OCI-LY7 (cell line): ENCODE results near the gene TRAM2. TPM values are rescaled to one million over a fixed set of nuclear protein-coding genes. Genes with fewer than 3 reads are reported as not detected.

Experiments
- BruUV-seq: library from RNA; stranded (reverse); fragments of 400-500 nt; replicated peaks from 2 replicates; lab custom pipeline; 2021; lab: Mats Ljungman, UMichigan
- CTCF ChIA-PET: fragments of 300-600 bp; sonication (Branson Sonifier 250); formaldehyde crosslinking; loops from one replicate; lab custom pipeline; 2022; ENCODE audit warnings: antibody characterized with exemption; ENCODE audit not compliant: unreplicated experiment; lab: Charles Lee
- POLR2A ChIA-PET: fragments of 300-600 bp; sonication (Branson Sonifier 250); formaldehyde crosslinking; loops from one replicate; lab custom pipeline; 2022; ENCODE audit warnings: antibody characterized with exemption; lab: Charles Lee
- DNase-seq: peaks from one replicate; pipeline ENCODE4 v3.0.0-alpha.2; 2015; ENCODE audit warnings: low spot score
- H2AFZ ChIP-seq: fragments of 200-600 bp; sonication (generic), shearing (Covaris generic); 2 replicates; pipeline ENCODE4 v1.6.1; 2014; ENCODE audit warnings: mild to moderate bottlenecking, antibody characterized with exemption, low read length, moderate library complexity
- H3K27ac ChIP-seq: fragments of 200-600 bp; sonication (generic); 2 replicates; pipeline ENCODE4 v1.5.1; 2014; ENCODE audit warnings: mixed run types, low read depth, mild to moderate bottlenecking, moderate library complexity, low read length, inconsistent platforms; ENCODE audit not compliant: poor library complexity, severe bottlenecking
- H3K36me3 ChIP-seq: fragments of 200-600 bp; sonication (generic); 2 replicates; pipeline ENCODE4 v1.6.1; 2014; ENCODE audit warnings: mild to moderate bottlenecking, antibody characterized with exemption, low read length, moderate library complexity, mixed read lengths; ENCODE audit not compliant: insufficient read depth
- H3K4me1 ChIP-seq: fragments of 200-600 bp; sonication (generic); 2 replicates; pipeline ENCODE4 v1.5.1; 2014; ENCODE audit warnings: mild to moderate bottlenecking, low read length; ENCODE audit not compliant: insufficient read depth, poor library complexity, severe bottlenecking
- H3K4me2 ChIP-seq: fragments of 200-600 bp; sonication (generic); 2 replicates; pipeline ENCODE4 v1.6.1; 2014; ENCODE audit warnings: mild to moderate bottlenecking, low read length
- H3K4me3 ChIP-seq: fragments of 200-600 bp; sonication (generic); 2 replicates; pipeline ENCODE4 v1.5.1; 2014; ENCODE audit warnings: mild to moderate bottlenecking, low read depth, low read length; ENCODE audit not compliant: poor library complexity, severe bottlenecking
- H3K79me2 ChIP-seq: fragments of 200-600 bp; sonication (generic); 2 replicates; pipeline ENCODE4 v1.6.1; 2016; ENCODE audit warnings: low read depth, mild to moderate bottlenecking, low read length, moderate library complexity, mixed read lengths; ENCODE audit not compliant: insufficient read depth
- H3K9me2 ChIP-seq: fragments of 200-600 bp; sonication (generic); 2 replicates; pipeline ENCODE4 v1.6.1; 2016; ENCODE audit warnings: mild to moderate bottlenecking, low read length, mixed read lengths; ENCODE audit not compliant: insufficient read depth
- H3K9me3 ChIP-seq: fragments of 200-600 bp; sonication (generic); 2 replicates; pipeline ENCODE4 v1.6.1; 2014; ENCODE audit warnings: mild to moderate bottlenecking, mixed run types, low read length, mixed read lengths
- H4K20me1 ChIP-seq: fragments of 200-600 bp; sonication (generic); 2 replicates; pipeline ENCODE4 v1.6.1; 2014; ENCODE audit warnings: mild to moderate bottlenecking, antibody characterized with exemption, low read length, moderate library complexity, mixed read lengths; ENCODE audit not compliant: insufficient read depth
- CTCF ChIP-seq: fragments of 200-600 bp; sonication (generic); conservative IDR thresholded peaks from 2 replicates; pipeline ENCODE4 v1.5.1; 2014; ENCODE audit warnings: mild to moderate bottlenecking, antibody characterized with exemption, low read length, moderate library complexity, mixed read lengths
- EZH2phosphoT487 ChIP-seq: fragments of 200-600 bp; sonication (generic); IDR thresholded peaks from 2 replicates; pipeline ENCODE4 v1.6.1; 2018; ENCODE audit warnings: low read depth, borderline replicate concordance, mild to moderate bottlenecking, mixed run types, antibody characterized with exemption, low read length, moderate library complexity, mixed read lengths
- intact Hi-C: fragments of 100-400 bp; cut with micrococcal nuclease; formaldehyde crosslinking; loops from one replicate; pipeline ENCODE4 v1.10.0; 2022; ENCODE audit not compliant: unreplicated experiment
- total RNA-seq, 2 experiments: library from RNA; depleted of rRNA in 1 of 2; stranded (reverse); fragments of >200 nt in 1 of 2; shearing (Covaris generic) in 1 of 2; gene quantifications; 2 replicates each; pipeline ENCODE4 v1.2.3, GENCODE V29; 2014 to 2022

The TRAM2 gene
- total RNA-seq, 2 experiments from 2014 or later = 19.3 to 38.2 TPM

GRCh38 chr6:52566853-52567279 is 10.0 kb downstream of the TRAM2 start:
- Histone ChIP-seq H3K27ac (no peak overlapping the region), H3K4me3 (peak overlapping the region; percentile 31), H2AFZ (no peak overlapping the region), H3K4me2 (peak overlapping the region; percentile 64), H3K79me2 (peaks cover 98% of the 10 kb centered on the region), H3K9me2 (no peaks in the 10 kb centered on the region), H3K9me3 (no peaks in the 10 kb centered on the region), H3K36me3 (peaks cover 24% of the 10 kb centered on the region), H4K20me1 (peaks cover 13% of the 10 kb centered on the region), H3K4me1 (peaks cover 74% of the 10 kb centered on the region)
- intact Hi-C loops = no loop called here
- CTCF ChIA-PET = interaction anchor here (0.6 to 1.6 kb wide), 5 partner anchors 11 to 73 kb away, joined by 3 to 5 read pairs (median 3); no protein-coding TSS in a partner anchor
- BruUV-seq = no TSS peak
- DNase-seq = no peak
- POLR2A ChIA-PET = interaction anchor here (0.8 to 3.2 kb wide), 10 partner anchors 8 to 268 kb away, joined by 3 to 19 read pairs (median 4); partner anchors contain the start of gene TRAM2
- TF ChIP-seq CTCF = no peak
- TF ChIP-seq EZH2phosphoT487 = no peak

GRCh38 chr6:52566201-52566600 is 10.7 kb downstream of the TRAM2 start:
- POLR2A ChIA-PET = interaction anchor here (0.6 to 3.2 kb wide), 11 partner anchors 9 to 70 kb away, joined by 3 to 19 read pairs (median 3); partner anchors contain the start of gene TRAM2
- Histone ChIP-seq H2AFZ (no peak overlapping the region), H3K4me2 (peak overlapping the region; percentile 64), H3K9me3 (no peaks in the 10 kb centered on the region), H4K20me1 (peaks cover 9% of the 10 kb centered on the region), H3K4me1 (peaks cover 67% of the 10 kb centered on the region), H3K79me2 (peaks cover 95% of the 10 kb centered on the region), H3K9me2 (no peaks in the 10 kb centered on the region), H3K36me3 (peaks cover 23% of the 10 kb centered on the region), H3K4me3 (peak overlapping the region; percentile 31), H3K27ac (peak overlapping the region; percentile 28)
- BruUV-seq = no TSS peak
- DNase-seq = peak; percentile 52
- no peak for TF ChIP-seq EZH2phosphoT487
- TF ChIP-seq CTCF = no peak
- CTCF ChIA-PET = interaction anchor here (0.6 to 1.6 kb wide), 4 partner anchors 10 to 72 kb away, joined by 3 read pairs; no protein-coding TSS in a partner anchor
- intact Hi-C loops = no loop called here

- Histone ChIP-seq H3K9me3 (no peaks in the 10 kb centered on the region), H3K4me3 (no peak overlapping the region), H2AFZ (no peak overlapping the region), H3K79me2 (peaks cover 95% of the 10 kb centered on the region), H3K9me2 (no peaks in the 10 kb centered on the region), H3K4me1 (peaks cover 54% of the 10 kb centered on the region), H3K27ac (no peak overlapping the region), H3K4me2 (0 out of 2 replicates have a peak overlapping the region, but pooled peaks have one; percentile 65), H4K20me1 (peaks cover 5% of the 10 kb centered on the region), H3K36me3 (peaks cover 29% of the 10 kb centered on the region)
- BruUV-seq = no TSS peak
- ChIA-PET POLR2A (interaction anchor here (1.2 to 3.2 kb wide), 3 partner anchors 9 to 103 kb away, joined by 4 to 19 read pairs (median 4); partner anchors contain the start of gene TRAM2), CTCF (interaction anchor here (0.9 kb wide), 1 partner anchor 28 kb away, joined by 3 read pairs; no protein-coding TSS in a partner anchor)
- no peak for TF ChIP-seq CTCF
- no peak for TF ChIP-seq EZH2phosphoT487
- intact Hi-C loops = no loop called here
- no peak for DNase-seq
These were observed 12.0 kb downstream of the TRAM2 start for GRCh38 chr6:52564856-52565255.
